Colon (tissue), 2 donors: Measurements from ENCODE around the gene MLIP.
"Not testable (repeated sequence)": the region's sequence is repeated elsewhere in the genome, so short reads cannot be mapped to it uniquely, and the experiment has no call there.

Experiments used
- FAIRE-seq: peaks from 2 replicates; lab custom pipeline; 2012; peaks lifted over from hg19 to GRCh38; lab: Jason Lieb, UNC
- donor health status: control.
- donor health status: control.

Gene MLIP

GRCh38 chr6:54232703-54233102 is 121.5 kb downstream of the MLIP start:
- FAIRE-seq = no peak

- FAIRE-seq = no peak
Observed at GRCh38 chr6:54234539-54234938, 123.3 kb downstream of the MLIP start.

DNA sequence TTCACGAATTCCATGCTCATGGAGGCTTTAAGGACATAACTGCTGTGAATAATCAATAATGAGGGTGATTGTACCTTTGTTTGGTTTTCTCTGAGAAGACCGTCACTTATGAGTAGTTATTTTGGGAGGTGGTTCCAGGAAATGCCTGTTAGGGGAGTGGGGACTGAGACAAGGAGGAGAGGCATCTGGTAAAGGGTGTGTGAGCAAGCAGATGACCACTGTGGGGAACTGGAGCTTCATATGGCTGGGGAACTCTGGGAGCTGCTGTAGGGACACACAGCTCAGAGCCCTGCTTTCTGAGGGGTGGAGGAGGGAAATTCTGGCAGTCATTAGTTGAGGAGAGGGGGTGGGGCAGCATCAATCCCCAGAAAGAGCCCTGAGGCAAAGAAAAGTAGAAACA is 125.7 kb downstream of the MLIP start:
- FAIRE-seq = no peak

GRCh38 chr6:54238396-54238795 is 127.2 kb downstream of the MLIP start:
- no peak for FAIRE-seq

DNA sequence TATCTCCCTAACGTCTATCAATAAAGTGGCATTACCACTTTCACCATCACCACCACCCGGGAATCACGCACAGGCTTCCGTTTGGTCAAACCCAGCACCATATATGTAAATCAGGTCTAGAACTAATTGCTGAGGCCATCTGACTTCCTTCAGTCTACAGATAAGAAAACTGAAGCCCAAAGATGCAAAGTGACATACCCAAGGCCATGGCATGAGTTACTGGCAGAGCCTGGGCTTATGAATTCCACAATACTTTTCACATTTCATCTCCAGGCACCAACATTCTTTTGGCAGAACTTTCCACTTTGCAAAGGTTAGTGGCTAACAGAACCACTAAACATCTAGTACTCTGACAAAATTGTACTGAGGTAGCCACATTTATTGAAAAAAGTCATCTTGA is 132.5 kb downstream of the MLIP start:
- no peak for FAIRE-seq

GRCh38 chr6:54244430-54244829 is 133.2 kb downstream of the MLIP start:
- FAIRE-seq = no peak

DNA sequence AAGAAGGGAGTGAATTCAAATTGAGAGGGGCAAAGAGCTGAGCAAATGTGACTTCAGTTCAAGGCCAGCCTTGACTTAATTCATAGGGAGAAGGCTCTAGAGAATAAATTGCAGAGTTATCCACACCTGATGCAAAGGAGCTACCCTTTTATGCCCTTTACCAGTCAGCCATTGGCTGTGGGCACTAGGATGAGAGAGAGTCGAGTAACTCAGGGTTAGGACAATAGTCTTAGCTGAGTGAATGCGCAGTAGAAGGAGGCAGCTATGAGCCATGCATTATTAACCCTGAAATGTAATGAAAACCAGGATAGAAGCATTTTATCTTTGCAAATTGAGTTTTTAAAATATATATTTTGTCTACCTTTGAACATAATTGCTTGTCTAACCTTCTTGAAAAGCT is 134.0 kb downstream of the MLIP start:
- FAIRE-seq = no peak

- no peak for FAIRE-seq
Observed at GRCh38 chr6:54248319-54248718, 137.1 kb downstream of the MLIP start.

DNA sequence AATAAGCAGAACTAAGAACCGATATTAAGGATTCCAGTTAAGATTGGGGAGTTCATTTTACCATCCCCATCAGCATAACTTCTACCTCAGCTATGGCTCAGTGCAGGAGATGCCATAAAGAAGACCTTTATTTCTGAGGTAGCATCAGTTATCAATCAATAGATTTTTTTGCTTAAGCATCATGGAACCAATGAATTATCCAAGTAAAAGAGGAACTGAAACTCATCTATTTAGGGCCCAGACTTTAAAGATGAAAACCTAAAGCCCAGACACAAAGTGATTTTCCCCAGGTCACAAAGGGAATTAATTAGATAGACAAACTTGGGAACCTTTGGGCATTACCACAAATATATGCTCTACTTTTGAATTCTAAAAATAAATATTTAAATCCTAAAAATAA is 137.8 kb downstream of the MLIP start:
- FAIRE-seq = no peak

- FAIRE-seq = not testable (repeated sequence)
Observed at GRCh38 chr6:54249812-54250211, 138.6 kb downstream of the MLIP start.

GRCh38 chr6:54252496-54252895 is 141.3 kb downstream of the MLIP start:
- peak; percentile 5 for FAIRE-seq

GRCh38 chr6:54252916-54253315 is 141.7 kb downstream of the MLIP start:
- no peak for FAIRE-seq

DNA sequence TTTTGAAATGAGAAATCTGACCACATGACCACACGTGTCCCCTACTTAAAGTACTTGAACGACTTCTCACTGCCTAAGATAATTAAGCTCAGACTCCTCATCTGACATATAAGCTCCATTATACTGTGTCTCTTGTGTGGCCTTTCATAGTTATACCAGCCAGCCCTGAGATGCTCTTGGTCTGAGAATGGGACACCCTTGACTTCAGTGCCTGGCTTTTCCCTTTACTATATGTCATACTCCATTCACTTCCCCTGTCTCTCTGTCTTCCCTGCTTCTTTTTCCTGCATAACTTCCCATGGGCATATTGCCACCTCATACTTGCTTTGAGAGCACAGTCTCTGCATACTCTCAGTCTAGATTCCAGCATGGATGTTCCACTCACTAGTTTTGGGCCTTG is 143.6 kb downstream of the MLIP start:
- FAIRE-seq = no peak

GRCh38 chr6:54255886-54256285 is 144.6 kb downstream of the MLIP start:
- no peak for FAIRE-seq

GRCh38 chr6:54260025-54260424 is 148.8 kb downstream of the MLIP start:
- FAIRE-seq = peak; percentile 38

DNA sequence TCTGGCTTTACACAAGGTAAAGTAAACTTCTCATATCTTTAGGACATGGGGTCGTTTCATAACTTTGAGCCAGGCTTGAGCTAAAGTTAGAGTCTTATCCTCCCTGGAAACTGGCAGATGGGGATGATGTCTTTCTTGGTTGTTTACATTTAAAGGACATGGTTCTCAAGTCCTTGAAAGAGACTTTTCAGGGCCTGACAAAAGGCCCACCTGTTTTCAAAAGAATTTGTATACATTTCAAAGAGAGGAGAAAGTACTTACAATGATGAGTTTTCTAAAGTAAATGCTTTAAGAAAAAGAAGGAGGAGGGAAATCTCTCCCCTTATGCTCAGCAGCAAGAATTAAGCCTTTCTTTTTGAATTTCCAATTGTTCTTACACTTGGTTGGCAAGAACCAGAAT is 151.3 kb downstream of the MLIP start:
- no peak for FAIRE-seq

DNA sequence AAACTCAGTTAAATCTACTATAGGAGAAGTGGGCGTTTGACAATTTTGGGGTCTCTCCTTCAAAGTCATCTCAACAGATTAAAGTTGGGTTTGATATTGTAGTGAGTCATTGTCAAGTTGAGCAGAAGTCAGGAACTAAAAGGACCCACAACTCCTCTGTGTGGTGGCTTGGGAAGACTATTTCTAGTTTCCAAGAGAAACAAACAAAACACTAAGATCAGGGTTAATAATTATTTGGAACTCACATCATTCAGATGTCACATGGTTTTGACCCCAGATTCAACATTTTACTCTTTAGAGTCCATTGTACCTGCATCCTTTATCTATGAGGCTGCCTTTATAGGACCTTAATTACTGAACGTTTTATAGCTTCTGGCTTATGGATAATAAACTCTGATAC is 151.7 kb downstream of the MLIP start:
- FAIRE-seq = no peak

- FAIRE-seq = no peak
Observed at GRCh38 chr6:54264581-54265272, 153.5 kb downstream of the MLIP start.

DNA sequence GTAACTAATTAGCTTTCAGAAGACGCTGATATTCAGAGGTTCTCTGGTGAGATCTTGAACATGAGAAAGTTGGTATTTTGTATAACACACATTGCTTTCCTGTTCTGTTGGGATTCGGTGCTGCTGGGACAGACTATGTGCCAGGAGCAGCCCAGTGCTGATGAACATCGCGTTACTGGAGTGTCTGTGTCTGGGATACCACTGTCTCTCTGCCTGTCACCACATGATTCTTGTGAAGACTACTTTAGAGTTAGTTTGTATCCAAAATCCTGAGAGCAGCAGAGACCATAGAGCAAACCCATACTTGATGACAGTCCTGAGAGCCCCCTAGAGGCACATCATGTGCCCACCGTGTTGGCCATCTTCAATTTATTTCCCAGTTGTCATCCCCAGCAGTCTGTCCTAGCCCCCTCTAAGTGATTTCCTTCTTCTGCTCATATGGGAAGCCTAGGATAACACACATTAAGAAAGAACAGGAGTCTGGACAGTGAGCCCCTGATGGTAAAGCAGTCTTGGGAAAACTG is 155.2 kb downstream of the MLIP start:
- FAIRE-seq = no peak

DNA sequence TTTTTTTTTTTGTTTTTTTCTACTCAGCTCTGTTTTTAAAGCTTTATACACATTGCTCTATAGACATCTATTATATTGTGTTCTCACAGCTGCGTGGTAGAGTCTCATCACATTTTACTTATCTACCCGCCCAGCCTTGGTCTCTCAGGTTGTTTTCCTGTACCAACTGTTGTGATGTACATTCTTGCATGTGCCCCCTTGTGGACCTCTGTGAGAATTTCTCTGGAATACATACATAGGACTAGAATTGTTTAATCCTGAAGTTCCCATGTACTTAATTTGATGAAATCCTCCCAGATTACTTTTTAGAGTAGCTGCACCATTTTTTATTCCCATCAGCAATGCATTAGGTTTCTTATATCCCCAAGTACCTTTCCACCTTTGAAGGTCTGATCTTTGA is 156.6 kb downstream of the MLIP start:
- no peak for FAIRE-seq

GRCh38 chr6:54273214-54273820 is 162.1 kb downstream of the MLIP start:
- no peak for FAIRE-seq

GRCh38 chr6:54274383-54274782 is 163.1 kb downstream of the MLIP start:
- no peak for FAIRE-seq

DNA sequence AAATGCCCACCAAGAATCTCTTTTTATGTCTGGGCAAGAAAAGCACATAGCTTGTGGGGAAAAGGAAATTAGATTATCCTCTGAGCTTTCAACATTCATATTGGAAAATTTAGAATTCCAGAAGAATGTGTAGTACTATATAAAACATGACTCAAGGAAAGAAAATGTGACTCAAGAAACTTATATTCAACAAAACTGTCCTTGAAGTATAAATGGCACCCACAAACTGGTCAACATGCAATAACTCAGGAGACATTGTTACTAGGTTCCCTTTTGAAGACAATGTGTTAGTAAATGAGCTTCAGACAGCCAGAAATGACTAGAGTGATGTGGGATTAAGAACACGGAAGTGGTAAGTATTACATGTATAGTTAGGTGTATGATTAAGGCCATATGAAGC is 170.9 kb downstream of the MLIP start:
- no peak for FAIRE-seq
